Gastroesophageal sphincter (tissue), 3 donors: ENCODE data around the gene ARPC5.

Source experiments
- EP300 ChIP-seq: sonication (generic); formaldehyde crosslinking; IDR thresholded peaks from one replicate; pipeline ENCODE4 v1.6.1; 2017; ENCODE audit warnings: antibody characterized with exemption, mild to moderate bottlenecking
- POLR2AphosphoS5 ChIP-seq: sonication (generic); formaldehyde crosslinking; IDR thresholded peaks from one replicate; pipeline ENCODE4 v1.6.1; 2017; ENCODE audit warnings: antibody characterized with exemption
- TF ChIP-seq, protein P1 (sequence below), 4 experiments: fragments of 200-600 bp in 2 of 4; fragments of 450-650 bp in 2 of 4; sonication (generic) in 1 of 4; IDR thresholded peaks; one replicate each; pipeline ENCODE4 v1.5.1; 2017 to 2019; ENCODE audit warnings: antibody characterized with exemption in 4 of 4, mild to moderate bottlenecking in 2 of 4, moderate library complexity in 2 of 4

DNA sequence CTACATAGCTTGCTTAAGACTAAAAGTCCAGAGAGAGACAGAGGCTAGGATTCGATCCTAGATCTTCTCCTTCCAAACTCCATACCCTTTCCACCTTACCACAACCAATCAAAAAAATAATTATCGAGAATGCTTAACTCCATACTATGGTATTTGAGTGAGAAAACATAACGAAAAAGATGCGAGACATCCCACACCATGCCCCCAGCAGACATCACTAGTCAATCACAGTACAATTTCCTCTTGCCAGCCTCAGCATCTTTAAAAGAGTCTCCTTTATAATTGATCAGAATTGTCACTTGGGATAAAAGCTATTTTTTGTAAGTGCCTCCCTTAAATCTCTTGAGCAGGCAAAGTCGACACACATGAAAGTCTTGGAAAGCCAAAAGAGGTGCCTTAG, 46.2 kb downstream of the ARPC5 start:
- TF ChIP-seq, protein P1, sequence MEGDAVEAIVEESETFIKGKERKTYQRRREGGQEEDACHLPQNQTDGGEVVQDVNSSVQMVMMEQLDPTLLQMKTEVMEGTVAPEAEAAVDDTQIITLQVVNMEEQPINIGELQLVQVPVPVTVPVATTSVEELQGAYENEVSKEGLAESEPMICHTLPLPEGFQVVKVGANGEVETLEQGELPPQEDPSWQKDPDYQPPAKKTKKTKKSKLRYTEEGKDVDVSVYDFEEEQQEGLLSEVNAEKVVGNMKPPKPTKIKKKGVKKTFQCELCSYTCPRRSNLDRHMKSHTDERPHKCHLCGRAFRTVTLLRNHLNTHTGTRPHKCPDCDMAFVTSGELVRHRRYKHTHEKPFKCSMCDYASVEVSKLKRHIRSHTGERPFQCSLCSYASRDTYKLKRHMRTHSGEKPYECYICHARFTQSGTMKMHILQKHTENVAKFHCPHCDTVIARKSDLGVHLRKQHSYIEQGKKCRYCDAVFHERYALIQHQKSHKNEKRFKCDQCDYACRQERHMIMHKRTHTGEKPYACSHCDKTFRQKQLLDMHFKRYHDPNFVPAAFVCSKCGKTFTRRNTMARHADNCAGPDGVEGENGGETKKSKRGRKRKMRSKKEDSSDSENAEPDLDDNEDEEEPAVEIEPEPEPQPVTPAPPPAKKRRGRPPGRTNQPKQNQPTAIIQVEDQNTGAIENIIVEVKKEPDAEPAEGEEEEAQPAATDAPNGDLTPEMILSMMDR (IDR thresholded peaks at IDR 0.05), result no peak
- TF ChIP-seq POLR2AphosphoS5, result no peak
- TF ChIP-seq EP300, result no peak
